Activated CD4-positive, alpha-beta T cell treated with anti-CD3 and anti-CD28 coated beads, Interleukin-2, Interleukin-6, amounts not matched to agents 100 ng/mL and 50 ng/mL, durations not matched to agents 16 hours and 8 hours (primary cell): ENCODE results near the gene ZNF598.
"Not testable (repeated sequence)": the region's sequence is repeated elsewhere in the genome, so short reads cannot be mapped to it uniquely, and the experiment has no call there.

Experiments used
- DNase-seq: peaks from one replicate; pipeline ENCODE4 v3.0.0-alpha.2; 2020

The ZNF598 gene

GRCh38 chr16:2040041-2040786 lies 30.6 kb upstream of the ZNF598 start:
- DNase-seq, result no peak

- no peak for DNase-seq
These were observed 29.8 kb upstream of the ZNF598 start for GRCh38 chr16:2039274-2040031.

- no peak for DNase-seq
These were observed 29.0 kb upstream of the ZNF598 start for GRCh38 chr16:2038382-2039231.

DNA sequence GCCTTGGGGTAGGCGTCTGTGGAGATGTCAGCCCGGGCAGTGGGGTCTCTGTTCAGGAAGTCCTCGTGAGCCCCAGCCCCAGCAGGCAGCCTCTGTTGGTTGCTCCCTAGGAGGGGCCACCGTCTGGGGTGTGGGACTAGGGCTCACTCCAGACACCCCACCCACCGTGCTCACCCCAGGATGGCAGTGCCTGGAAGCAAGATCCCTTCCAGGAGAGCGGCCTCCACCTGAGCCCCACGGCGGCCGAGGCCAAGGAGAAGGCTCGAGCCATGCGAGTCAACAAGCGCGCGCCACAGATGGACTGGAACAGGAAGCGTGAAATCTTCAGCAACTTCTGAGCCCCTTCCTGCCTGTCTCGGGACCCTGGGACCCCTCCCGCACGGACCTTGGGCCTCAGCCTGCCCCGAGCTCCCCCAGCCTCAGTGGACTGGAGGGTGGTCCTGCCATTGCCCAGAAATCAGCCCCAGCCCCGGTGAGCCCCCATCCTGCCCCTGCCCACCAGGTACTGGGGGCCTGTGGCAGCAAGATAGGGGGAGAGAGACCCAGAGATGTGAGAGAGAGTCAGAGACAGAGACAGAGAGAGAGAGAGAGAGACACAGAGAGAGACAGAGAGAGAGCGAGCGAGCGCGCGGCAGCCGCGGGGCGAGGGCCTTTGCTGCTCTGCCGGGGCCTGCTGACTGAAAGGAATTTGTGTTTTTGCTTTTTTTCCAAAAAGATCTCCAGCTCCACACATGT lies 28.2 kb upstream of the ZNF598 start:
- no peak for DNase-seq

DNA sequence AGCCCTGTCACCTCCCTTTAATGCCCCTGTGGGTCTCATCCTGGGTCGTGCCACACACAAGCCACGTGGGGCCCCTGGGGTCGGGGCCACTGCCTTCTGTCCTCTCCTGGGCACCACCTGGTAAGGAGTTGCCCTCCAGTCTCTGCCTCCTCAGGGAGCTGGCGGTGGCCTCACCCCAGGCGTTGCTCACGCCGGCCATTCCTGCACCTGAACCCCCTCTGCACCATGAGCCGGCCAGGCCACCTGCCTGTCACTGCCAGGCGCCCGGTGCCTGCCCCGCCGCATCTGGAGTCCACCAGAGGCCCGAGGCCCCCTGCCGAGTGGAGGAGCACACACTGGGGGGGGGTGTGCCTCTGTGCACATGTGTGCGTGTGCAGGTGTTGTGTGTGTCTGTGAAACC lies 27.5 kb upstream of the ZNF598 start:
- DNase-seq, result no peak

GRCh38 chr16:2036200-2036966 lies 26.8 kb upstream of the ZNF598 start:
- no peak for DNase-seq

DNA sequence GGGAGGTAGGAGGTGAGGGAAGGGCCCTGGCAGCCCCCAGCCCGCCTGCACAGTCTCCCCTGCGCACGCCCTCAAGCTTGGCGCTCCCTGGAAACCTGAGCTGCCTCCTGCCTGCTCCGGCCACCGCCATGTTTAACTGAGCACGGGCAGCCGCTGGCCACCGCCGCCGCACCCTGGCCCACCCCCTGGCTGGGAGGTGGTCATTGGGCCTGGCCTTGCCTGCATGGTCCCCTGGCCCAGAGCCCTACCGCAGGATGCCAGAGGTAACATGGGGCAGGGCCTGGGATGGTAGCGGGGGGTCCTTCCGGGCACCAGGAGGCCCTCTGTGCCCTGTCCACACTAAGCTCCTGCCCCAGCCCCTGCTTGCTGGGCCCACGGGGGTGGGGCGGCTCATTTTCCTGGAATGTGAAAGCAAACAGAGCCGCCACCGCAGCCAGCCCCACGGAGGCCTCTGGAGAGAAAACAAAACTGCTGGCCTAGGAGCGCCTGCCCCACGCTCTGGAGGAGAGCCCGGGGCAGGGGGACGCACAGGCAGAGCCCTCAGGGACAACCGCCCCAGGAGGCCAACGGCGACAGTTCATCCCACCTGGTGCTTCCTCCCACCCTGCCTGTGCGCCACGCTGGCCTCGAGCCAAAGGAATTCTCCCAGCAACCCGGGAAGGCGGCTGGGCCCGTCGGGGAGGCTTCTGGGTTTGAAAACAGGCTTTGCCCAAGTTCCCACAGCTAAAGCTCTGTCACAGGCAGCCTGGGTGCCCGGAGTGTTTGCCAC lies 26.0 kb upstream of the ZNF598 start:
- DNase-seq, result no peak

GRCh38 chr16:2034696-2035430 lies 25.2 kb upstream of the ZNF598 start:
- no peak for DNase-seq

- not testable (repeated sequence) for DNase-seq
These were observed 24.5 kb upstream of the ZNF598 start for GRCh38 chr16:2033909-2034695.

DNA sequence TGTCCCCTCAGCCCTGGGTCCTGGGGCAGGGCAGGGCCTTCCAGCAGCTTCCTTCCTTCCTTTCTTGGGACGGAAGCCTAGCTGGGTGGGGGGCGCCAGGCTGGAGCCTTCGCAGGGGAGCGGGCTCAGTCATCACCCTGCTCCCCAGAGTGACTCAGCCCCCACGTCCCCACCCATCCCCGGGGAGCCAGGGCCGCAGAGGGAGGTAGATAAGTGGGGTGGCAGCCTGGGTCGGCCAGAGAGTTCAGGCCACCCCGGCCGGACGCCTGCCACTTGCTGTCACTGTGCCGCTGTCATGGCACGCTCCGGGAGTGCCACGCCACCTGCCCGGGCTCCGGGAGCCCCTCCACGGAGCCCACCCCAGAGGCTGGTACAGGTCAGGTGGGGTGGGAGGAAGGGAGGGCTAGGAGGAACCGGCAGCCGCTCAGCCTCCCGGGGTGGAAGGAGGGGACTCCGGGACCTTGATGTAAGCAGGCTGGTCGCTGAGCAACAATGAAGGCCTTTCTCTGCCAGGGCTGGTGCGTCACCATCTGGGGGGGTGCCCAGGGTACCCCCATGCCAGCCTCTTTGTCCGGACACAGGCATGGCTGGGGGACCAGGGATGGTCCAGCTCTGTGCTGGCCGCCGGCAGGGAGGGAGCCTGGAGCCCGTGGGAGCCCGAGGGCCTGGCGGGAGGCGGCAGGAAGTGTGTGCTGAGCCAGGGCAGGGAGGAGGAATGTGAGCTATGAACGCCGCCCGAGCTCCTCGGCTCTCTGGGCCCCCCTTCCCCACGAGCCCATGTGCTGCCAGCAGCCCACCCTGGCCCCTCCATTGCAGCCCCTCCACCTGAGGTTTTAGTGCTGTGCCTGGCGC lies 23.7 kb upstream of the ZNF598 start:
- no peak for DNase-seq

DNA sequence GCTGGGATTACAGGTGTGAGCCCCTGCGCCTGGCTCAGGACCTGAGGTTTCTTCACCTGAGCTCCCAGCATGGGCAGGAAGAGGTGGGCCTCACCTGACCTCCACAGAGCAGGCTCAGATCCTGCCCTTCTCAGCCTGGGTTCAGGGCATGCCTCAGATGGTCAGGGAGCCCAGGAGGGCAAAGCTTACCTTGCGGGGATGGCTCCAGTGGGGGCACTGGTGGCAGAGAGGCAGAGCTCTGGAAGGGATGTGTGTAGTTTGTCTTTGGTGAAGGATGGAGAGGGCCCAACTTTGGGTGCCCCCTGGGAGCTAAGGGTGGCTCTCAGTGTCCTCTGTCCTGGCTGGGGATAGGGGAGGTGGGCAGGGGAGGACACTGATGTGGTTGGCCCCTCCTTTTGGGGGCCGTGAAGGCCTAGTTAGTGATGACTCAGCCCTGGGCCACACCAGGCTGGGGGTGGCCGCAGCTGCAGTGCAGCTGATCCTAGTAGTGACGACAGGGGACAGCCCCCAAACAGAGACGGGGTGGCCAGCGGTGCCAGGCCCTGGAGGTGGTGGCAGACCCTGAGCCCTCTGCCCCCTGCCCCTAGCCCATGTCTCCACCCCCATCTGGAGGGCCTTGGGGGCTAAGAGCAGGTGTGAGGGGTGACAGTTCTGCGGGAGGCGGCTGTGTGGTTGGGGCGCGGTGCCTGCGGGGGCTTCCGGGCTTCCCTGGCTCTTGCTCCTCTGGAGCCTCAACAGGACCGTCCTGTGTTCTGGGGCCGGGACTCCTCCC lies 22.9 kb upstream of the ZNF598 start:
- DNase-seq, result no peak

- no peak for DNase-seq
These were observed 21.5 kb upstream of the ZNF598 start for GRCh38 chr16:2031081-2031577.

DNA sequence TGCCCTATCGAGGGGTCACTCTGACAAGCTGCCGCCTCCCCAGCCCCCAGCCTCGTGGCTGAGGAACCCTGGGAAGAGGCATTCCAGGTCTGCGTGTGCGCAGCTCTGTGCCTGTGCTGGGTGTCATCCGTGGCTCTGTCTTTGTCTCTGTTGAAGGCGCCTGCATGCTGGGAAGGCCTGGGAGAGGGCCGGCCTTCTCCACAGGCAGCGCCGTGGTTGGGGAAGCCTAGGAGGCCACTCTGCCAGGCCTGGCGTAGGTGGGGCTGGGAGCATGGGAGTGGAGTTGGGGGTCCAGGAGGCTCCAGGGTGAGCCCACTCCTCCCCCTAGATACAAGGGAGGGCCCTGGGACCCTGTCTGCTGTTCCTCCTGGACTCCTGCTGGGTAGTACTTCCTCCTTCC lies 20.4 kb upstream of the ZNF598 start:
- DNase-seq, result no peak

- no peak for DNase-seq
These were observed 19.7 kb upstream of the ZNF598 start for GRCh38 chr16:2029350-2029749.

- DNase-seq, result no peak
These were observed 19.1 kb upstream of the ZNF598 start for GRCh38 chr16:2028620-2029220.

DNA sequence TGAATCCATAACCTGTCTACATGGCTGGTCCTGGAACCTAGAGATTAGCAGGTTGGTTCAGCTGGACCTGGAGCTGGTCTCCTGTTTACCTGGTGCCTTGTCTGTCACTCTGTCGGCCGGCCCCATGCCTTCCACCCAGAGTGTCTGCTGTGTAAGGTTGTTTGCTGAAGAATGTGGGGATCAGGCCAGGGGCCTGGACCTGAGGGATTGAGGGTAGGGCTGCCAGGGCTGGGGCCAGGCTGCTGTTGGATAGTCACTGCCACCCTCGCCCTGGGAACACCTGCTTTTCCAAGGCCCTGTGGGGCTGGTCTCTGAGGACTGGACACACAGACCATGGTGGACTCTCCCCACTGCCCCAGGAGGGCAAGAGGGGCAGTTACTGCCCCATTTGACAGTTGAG lies 18.5 kb upstream of the ZNF598 start:
- DNase-seq, result no peak
